B cell (primary cell): Measurements from ENCODE around the gene UGT1A9.

Source experiments
- CTCF ChIP-seq: fragments of 200-600 bp; IDR thresholded peaks from one replicate; pipeline ENCODE4 v1.8.0; 2022; ENCODE audit warnings: antibody characterized with exemption, mild to moderate bottlenecking
- EZH2 ChIP-seq: IDR thresholded peaks from 2 replicates; pipeline ENCODE4 v1.6.1; 2012; ENCODE audit warnings: borderline replicate concordance, low read depth, mild to moderate bottlenecking, moderate library complexity, low read length; ENCODE audit not compliant: insufficient read depth, poor library complexity, severe bottlenecking

- TF ChIP-seq CTCF (no peak), EZH2 (no peak)
These were observed 149.0 kb downstream of the UGT1A9 start for GRCh38 chr2:233820774-233821105.
